Stimulated activated CD4-positive, alpha-beta T cell treated with anti-CD3 and anti-CD28 coated beads, Interleukin-1b, Interleukin-23, amount 100 ng/mL, for 1 hour (primary cell): Measurements from ENCODE around the gene PSMD6.
A peak's percentile ranks its signal among the peaks of the same experiment; 100 is the strongest.

Experiments used
- DNase-seq, 2 donors: peaks; one replicate each; pipeline ENCODE4 v3.0.0-alpha.2; 2020; ENCODE audit warnings: low read depth in 2 of 2

Gene PSMD6

GRCh38 chr3:64009528-64009927, 13.8 kb downstream of the PSMD6 start:
- DNase-seq: no peak

GRCh38 chr3:64008487-64009351, 14.6 kb downstream of the PSMD6 start:
- no peak for DNase-seq

GRCh38 chr3:64008017-64008416, 15.3 kb downstream of the PSMD6 start:
- DNase-seq: no peak

GRCh38 chr3:64003589-64003988, 19.7 kb downstream of the PSMD6 start:
- no peak for DNase-seq

- no peak for DNase-seq
Observed at GRCh38 chr3:64002233-64002632, 21.1 kb downstream of the PSMD6 start.

- DNase-seq: no peak
Observed at GRCh38 chr3:64000453-64001055, 22.7 kb downstream of the PSMD6 start.

- no peak for DNase-seq
Observed at GRCh38 chr3:63998852-63999754, 24.2 kb downstream of the PSMD6 start.

- no peak for DNase-seq
Observed at GRCh38 chr3:63995086-63995485, 28.2 kb downstream of the PSMD6 start.

GRCh38 chr3:63993653-63994079, 29.6 kb downstream of the PSMD6 start:
- DNase-seq: peak; percentile 9 to 11

- no peak for DNase-seq
Observed at GRCh38 chr3:63992516-63993209, 30.6 kb downstream of the PSMD6 start.

- DNase-seq: no peak
Observed at GRCh38 chr3:63991666-63992065, 31.6 kb downstream of the PSMD6 start.

- no peak for DNase-seq
Observed at GRCh38 chr3:63990733-63991132, 32.6 kb downstream of the PSMD6 start.

- DNase-seq: no peak
Observed at GRCh38 chr3:63990204-63990603, 33.1 kb downstream of the PSMD6 start.

GRCh38 chr3:63988943-63989342, 34.4 kb downstream of the PSMD6 start:
- DNase-seq: no peak

GRCh38 chr3:63986831-63987230, 36.5 kb downstream of the PSMD6 start:
- DNase-seq: no peak

GRCh38 chr3:63986146-63986545, 37.1 kb downstream of the PSMD6 start:
- DNase-seq: no peak

- no peak for DNase-seq
Observed at GRCh38 chr3:63984391-63984790, 38.9 kb downstream of the PSMD6 start.

- DNase-seq: no peak
Observed at GRCh38 chr3:63981980-63982379, 41.3 kb downstream of the PSMD6 start.

GRCh38 chr3:63980830-63981498, 42.3 kb downstream of the PSMD6 start:
- DNase-seq: no peak

- no peak for DNase-seq
Observed at GRCh38 chr3:63980019-63980418, 43.3 kb downstream of the PSMD6 start.
